ENCODE data around the gene MFSD2A. TPM values are rescaled to one million over a fixed set of nuclear protein-coding genes. Genes with fewer than 3 reads are reported as not detected.
"Not testable (repeated sequence)": the region's sequence is repeated elsewhere in the genome, so short reads cannot be mapped to it uniquely, and the experiment has no call there.

The MFSD2A gene
- total RNA-seq, 3 donors from 2014 or later, result 3.0 to 61.5 (median 7.9) TPM

DNA sequence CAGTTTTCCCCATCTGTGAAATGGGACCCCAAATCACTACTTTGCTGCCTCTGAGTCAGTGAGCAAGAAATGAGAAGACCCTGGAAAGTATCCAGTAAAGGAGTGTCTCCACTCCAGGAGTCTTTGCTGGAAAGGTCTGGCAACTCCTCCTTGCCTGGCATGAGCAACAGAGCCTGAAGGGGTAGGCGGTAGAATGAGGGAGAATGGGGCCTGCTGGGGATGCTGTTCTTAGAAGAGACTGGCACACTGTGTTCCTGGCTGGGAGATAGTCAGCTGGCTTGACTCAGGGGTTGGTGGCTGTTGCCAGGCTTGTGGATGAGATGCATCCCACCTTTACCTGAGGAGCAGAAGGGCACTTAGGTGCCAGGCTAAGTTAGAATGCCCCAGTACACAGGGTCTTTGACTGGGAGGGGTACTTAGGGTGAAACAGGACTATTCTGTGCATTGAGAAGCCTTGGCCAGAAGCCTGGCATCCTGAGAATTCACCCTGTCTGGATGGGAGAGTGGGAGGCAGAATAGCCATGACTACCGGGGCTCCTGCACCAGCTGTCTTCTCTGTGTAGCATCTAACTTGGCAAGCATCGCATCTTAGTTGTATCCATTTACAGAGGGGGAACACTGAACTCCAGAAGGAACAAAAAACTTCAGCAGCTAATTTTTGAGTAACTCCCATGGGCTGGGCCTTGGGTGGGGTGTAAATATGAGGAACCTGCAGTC is 2.5 kb downstream of the MFSD2A start:
- intact Hi-C loops (cut with DNase I; ENCODE audit: low total_unique reads), result no loop called here
- H3K4me3 ChIP-seq, result peak overlapping the region in 2 of 3 donors; percentile 12 to 74
- DNase-seq (ENCODE audit: low spot score in 2 of 2), result peak in 1 of 2 donors; percentile 82

DNA sequence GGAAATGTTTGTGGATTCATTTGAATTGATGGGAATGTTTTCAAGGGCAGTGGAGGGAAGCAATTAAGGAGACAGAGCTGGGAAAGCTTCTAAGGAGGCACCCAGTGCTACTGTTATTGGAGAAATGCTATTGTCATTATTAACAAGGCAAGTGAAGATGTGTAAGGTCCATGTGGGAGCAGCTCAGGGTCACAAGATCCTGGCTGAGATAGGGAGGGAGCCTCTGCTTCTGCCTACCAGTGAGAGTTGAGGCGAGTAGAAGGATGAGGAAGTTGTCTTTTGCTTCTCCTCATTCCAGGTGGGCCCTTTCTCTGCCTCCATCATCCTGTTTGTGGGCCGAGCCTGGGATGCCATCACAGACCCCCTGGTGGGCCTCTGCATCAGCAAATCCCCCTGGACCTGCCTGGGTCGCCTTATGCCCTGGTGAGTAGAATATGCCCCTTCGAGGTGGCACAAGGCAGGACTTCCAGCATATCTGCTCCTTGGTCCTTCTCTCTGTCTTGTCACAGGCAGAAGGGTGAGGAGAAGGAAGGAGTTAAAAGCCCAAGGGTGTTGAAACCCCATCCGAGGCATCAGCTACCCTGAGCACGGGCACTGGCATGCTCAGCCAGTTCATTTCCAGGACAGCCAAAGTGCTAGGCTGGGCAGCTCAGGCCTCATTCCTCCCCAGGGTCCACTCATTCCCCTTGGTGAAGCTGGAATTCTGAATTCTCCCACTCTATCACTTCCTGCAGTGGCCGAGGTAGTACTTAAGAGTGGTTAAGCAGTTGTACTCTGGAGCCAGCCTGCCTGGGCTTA is 3.7 kb downstream of the MFSD2A start:
- Histone ChIP-seq H3K36me3 (no peaks in the 10 kb centered on the region), H3K4me1 (peaks cover 0 to 4% of the 10 kb centered on the region in 2 donors), H3K27me3 (no peaks in the 10 kb centered on the region), H3K9me3 (no peaks in the 10 kb centered on the region), H3K4me3 (peak overlapping the region in 1 of 3 donors; percentile 74), H3K27ac (peak overlapping the region in 1 of 2 donors; percentile 12)
- no peak for TF ChIP-seq POLR2A (IDR thresholded peaks at IDR 0.05)
- intact Hi-C loops (cut with DNase I; ENCODE audit: low total_unique reads), result no loop called here
- no peak for DNase-seq (ENCODE audit: low spot score in 2 of 2)

More for the DNA sequence above, 2.5 kb downstream of the MFSD2A start:
- Histone ChIP-seq H3K27ac (peak overlapping the region; percentile 25 to 35), H3K4me1 (peaks cover 0 to 4% of the 10 kb centered on the region in 2 donors), H3K36me3 (no peaks in the 10 kb centered on the region), H3K27me3 (no peaks in the 10 kb centered on the region), H3K9me3 (no peaks in the 10 kb centered on the region)
- TF ChIP-seq CTCF (IDR thresholded peaks at IDR 0.05), result no peak
- TF ChIP-seq POLR2A (IDR thresholded peaks at IDR 0.05), result no peak
- peak in 2 of 3 donors; percentile 13 to 32 for TF ChIP-seq POLR2AphosphoS5 (IDR thresholded peaks at IDR 0.05)

DNA sequence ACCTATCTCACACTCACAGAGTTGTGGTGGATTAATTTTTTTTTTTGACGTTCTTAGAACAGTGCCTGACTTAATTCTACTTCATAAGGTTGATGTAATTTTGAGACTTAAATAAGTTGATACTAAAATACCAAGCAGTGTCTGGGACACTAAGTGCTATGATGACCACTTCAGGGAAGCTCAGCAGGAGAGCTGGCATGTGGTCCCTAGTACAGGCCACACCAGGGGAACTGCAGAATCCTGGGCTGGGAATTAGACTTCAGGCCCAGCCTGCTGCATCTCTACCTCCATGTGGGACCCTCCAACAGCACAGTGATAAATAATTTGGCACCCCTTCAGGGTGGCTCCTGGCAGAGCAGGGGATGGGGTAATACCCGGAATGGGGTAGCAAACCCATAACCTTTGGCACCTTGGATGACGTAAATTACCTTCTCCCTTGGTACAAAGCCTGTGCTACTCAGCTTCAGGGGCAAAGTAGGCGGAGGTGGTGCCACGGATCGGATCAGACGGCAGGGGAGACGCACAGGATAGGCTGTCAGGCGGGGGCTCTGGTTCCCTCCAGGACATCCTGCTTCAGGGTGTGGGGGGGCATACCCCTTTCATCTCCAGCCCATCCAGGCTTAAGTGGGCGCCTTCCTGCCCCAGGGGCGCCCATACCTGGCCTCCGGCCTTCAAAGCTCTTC is 4.8 kb downstream of the MFSD2A start:
- no peaks in the 10 kb centered on the region for H3K9me3 ChIP-seq
- TF ChIP-seq POLR2AphosphoS5 (IDR thresholded peaks at IDR 0.05) (no peak), POLR2A (IDR thresholded peaks at IDR 0.05) (no peak), CTCF (IDR thresholded peaks at IDR 0.05) (no peak)
- H3K4me1 ChIP-seq, result peaks cover 0 to 4% of the 10 kb centered on the region in 2 donors
- peak overlapping the region in 1 of 2 donors; percentile 48 for H3K27ac ChIP-seq
- no peak for DNase-seq (ENCODE audit: low spot score in 2 of 2)
- intact Hi-C loops (cut with DNase I; ENCODE audit: low total_unique reads), result loop anchor here (5.0 kb wide), 1 partner anchor 32 kb away; no protein-coding TSS in a partner anchor
- H3K4me3 ChIP-seq, result peak overlapping the region in 1 of 3 donors; percentile 31
- no peaks in the 10 kb centered on the region for H3K27me3 ChIP-seq
- no peaks in the 10 kb centered on the region for H3K36me3 ChIP-seq

GRCh38 chr1:39960431-39960958 is 5.5 kb downstream of the MFSD2A start:
- intact Hi-C loops (cut with DNase I; ENCODE audit: low total_unique reads), result loop anchor here (5.0 kb wide), 1 partner anchor 33 kb away; no protein-coding TSS in a partner anchor
- H3K27ac ChIP-seq, result peak overlapping the region in 1 of 2 donors; percentile 48
- DNase-seq (ENCODE audit: low spot score in 2 of 2), result peak in 1 of 2 donors; percentile 52
- H3K27me3 ChIP-seq, result no peaks in the 10 kb centered on the region
- peaks cover 0 to 4% of the 10 kb centered on the region in 2 donors for H3K4me1 ChIP-seq
- H3K9me3 ChIP-seq, result no peaks in the 10 kb centered on the region
- no peaks in the 10 kb centered on the region for H3K36me3 ChIP-seq
- TF ChIP-seq POLR2AphosphoS5 (IDR thresholded peaks at IDR 0.05) (no peak), CTCF (IDR thresholded peaks at IDR 0.05) (no peak), POLR2A (IDR thresholded peaks at IDR 0.05) (no peak)
- peak overlapping the region in 1 of 3 donors; percentile 31 for H3K4me3 ChIP-seq

DNA sequence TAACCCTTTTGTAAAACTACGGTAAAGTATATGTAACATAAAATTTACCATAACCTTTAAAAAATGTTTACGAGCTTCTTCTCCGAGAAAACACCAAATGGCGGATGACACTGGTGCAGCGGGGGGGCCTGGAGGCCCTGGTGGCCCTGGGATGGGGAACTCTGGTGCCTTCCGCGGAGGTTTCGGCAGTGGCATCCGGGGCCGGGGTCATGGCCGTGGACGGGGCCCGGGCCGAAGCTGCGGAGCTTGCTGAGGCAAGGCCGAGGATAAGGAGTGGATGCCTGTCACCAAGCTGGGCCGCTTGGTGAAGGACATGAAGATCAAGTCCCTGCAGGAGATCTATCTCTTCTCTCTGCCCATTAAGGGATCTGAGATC is 7.5 kb downstream of the MFSD2A start:
- no peak for DNase-seq (ENCODE audit: low spot score in 2 of 2)
- intact Hi-C loops (cut with DNase I; ENCODE audit: low total_unique reads), result loop anchor here (5.0 kb wide), 1 partner anchor 35 kb away; no protein-coding TSS in a partner anchor
- H3K4me1 ChIP-seq, result no peaks in the 10 kb centered on the region
- no peak overlapping the region for H3K4me3 ChIP-seq
- no peaks in the 10 kb centered on the region for H3K9me3 ChIP-seq
- H3K36me3 ChIP-seq, result no peaks in the 10 kb centered on the region
- TF ChIP-seq POLR2AphosphoS5 (IDR thresholded peaks at IDR 0.05), result no peak
- TF ChIP-seq POLR2A (IDR thresholded peaks at IDR 0.05), result no peak
- TF ChIP-seq CTCF (IDR thresholded peaks at IDR 0.05), result no peak
- H3K27ac ChIP-seq, result no peak overlapping the region
- no peaks in the 10 kb centered on the region for H3K27me3 ChIP-seq

DNA sequence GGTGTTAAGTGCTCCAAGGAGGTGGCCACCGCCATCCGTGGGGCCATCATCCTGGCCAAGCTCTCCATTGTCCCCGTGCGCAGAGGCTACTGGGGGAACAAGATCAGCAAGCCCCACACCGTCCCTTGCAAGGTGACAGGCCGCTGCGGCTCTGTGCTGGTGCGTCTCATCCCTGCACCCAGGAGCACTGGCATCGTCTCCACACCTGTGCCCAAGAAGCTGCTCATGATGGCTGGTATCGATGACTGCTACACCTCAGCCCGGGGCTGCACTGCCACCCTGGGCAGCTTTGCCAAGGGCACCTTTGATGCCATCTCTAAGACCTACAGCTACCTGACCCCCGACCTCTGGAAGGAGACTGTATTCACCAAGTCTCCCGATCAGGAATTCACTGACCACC is 8.0 kb downstream of the MFSD2A start:
- not testable (repeated sequence) for H3K27ac ChIP-seq; H3K27me3 ChIP-seq; H3K9me3 ChIP-seq; H3K4me3 ChIP-seq; H3K36me3 ChIP-seq; DNase-seq (ENCODE audit: low spot score in 2 of 2); H3K4me1 ChIP-seq
- intact Hi-C loops (cut with DNase I; ENCODE audit: low total_unique reads), result loop anchor here (5.0 kb wide), 1 partner anchor 36 kb away; no protein-coding TSS in a partner anchor
